Activated CD4-positive, alpha-beta T cell treated with anti-CD3 and anti-CD28 coated beads, Interleukin-2, amount 10 ng/mL, durations not matched to agents 7 days and 5 days (primary cell): ENCODE data around the gene GALNT10. TPM values are rescaled to one million over a fixed set of nuclear protein-coding genes. Genes with fewer than 3 reads are reported as not detected.

Experiments
- CTCF ChIA-PET: fragments of 350-600 bp; sonication (Branson Sonifier 250); formaldehyde crosslinking; loops from one replicate; lab custom pipeline; 2021; ENCODE audit warnings: antibody characterized with exemption; lab: Charles Lee
- POLR2A ChIA-PET: fragments of 350-600 bp; sonication (Branson Sonifier 250); formaldehyde crosslinking; loops from one replicate; lab custom pipeline; 2021; ENCODE audit warnings: antibody characterized with exemption; lab: Charles Lee
- DNase-seq: peaks from one replicate; pipeline ENCODE4 v3.0.0-alpha.2; 2020
- H3K27ac Mint-ChIP-seq: one replicate; pipeline ENCODE4 v1.8.0; 2021; ENCODE audit warnings: mild to moderate bottlenecking, moderate library complexity, mixed read lengths
- H3K27me3 Mint-ChIP-seq: one replicate; pipeline ENCODE4 v1.8.0; 2021; ENCODE audit warnings: mixed read lengths
- H3K36me3 Mint-ChIP-seq: one replicate; pipeline ENCODE4 v1.8.0; 2021; ENCODE audit warnings: low read depth, mixed read lengths
- H3K4me1 Mint-ChIP-seq: one replicate; pipeline ENCODE4 v1.8.0; 2021; ENCODE audit warnings: mixed read lengths
- H3K4me3 Mint-ChIP-seq: one replicate; pipeline ENCODE4 v1.8.0; 2021; ENCODE audit warnings: mild to moderate bottlenecking, moderate library complexity, mixed read lengths
- H3K9me3 Mint-ChIP-seq: one replicate; pipeline ENCODE4 v1.8.0; 2021; ENCODE audit warnings: mixed read lengths
- total RNA-seq, 2 experiments: library from RNA; stranded (reverse); gene quantifications; one replicate each; pipeline ENCODE4 v1.2.3, GENCODE V29; 2021

GALNT10 gene
- total RNA-seq, 2 experiments from 2014 or later: 44.2 to 47.2 TPM

DNA sequence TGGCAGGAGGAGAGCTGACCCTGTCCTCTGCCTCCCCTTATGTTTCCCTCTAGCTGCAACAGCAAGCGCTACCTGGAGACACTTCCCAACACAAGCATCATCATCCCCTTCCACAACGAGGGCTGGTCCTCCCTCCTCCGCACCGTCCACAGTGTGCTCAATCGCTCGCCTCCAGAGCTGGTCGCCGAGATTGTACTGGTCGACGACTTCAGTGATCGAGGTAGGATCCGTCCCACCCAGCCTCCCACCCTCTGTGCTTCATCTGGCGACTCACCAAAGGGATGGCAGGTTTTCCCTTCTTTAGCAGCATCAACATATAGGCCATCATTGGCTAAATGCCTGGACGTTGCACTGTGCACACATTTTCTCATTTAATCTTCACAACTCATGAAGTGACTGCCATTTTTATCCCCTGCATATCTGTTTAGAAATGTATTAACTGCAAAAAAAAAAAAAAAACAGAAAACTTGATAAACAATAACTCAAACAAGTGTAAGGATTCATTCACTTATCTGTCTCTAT lies 139.0 kb downstream of the GALNT10 start:
- ChIA-PET POLR2A (no interaction called here), CTCF (no interaction called here)
- H3K27me3 Mint-ChIP-seq: no peaks in the 10 kb centered on the region
- H3K27ac Mint-ChIP-seq: no peak overlapping the region
- peaks cover 7% of the 10 kb centered on the region for H3K36me3 Mint-ChIP-seq
- DNase-seq: no peak
- no peaks in the 10 kb centered on the region for H3K9me3 Mint-ChIP-seq
- H3K4me3 Mint-ChIP-seq: no peak overlapping the region
- H3K4me1 Mint-ChIP-seq: no peaks in the 10 kb centered on the region

DNA sequence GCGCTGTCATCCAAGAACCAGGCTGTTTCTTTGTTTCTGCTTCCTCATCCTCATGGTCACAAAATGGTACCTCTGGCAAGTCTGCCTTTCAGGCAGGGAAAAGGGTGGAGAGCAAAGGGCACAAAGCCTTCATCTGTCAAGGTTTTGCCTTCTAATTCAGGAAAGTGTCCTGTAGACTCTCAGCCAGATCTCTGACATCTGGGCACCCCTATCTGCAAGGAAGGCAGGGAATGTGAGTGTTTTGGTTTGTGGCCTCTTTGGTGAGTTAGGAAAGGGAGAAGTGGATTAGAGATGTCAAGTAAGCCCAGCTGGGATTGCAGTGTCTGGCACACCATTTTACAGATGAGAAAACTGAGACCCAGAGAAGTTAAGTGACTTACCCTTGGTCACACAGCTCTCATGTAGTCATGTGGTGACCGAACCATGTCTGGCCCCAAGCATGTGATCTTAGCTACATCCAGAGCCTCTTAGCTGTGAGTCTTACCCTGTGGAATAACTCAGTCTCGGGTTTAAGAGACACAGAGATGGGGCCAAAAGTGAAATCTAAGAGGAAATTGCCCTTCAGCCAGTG lies 139.6 kb downstream of the GALNT10 start:
- Mint-ChIP-seq H3K4me3 (no peak overlapping the region), H3K27me3 (no peaks in the 10 kb centered on the region), H3K4me1 (no peaks in the 10 kb centered on the region), H3K27ac (no peak overlapping the region), H3K36me3 (peaks cover 7% of the 10 kb centered on the region), H3K9me3 (no peaks in the 10 kb centered on the region)
- ChIA-PET CTCF (no interaction called here), POLR2A (no interaction called here)
- no peak for DNase-seq

DNA sequence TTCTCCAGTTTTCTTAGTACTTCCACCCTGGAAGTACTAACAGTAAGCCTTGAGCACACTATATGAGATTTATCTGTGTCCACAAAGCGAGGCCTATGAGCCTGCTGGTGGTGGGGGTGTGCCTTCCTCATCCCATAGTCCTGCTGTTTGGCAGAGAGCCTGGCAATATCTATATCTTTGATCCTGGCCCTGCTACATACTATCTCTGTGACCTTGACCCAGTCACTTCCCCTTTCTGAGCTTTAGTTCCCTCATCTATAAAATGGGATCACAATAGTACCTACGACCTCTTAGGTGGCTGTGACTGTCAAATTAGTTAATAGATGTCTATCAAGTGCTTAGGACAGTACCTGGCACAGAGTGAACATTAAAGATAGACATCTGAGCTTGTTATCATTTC lies 140.7 kb downstream of the GALNT10 start:
- H3K4me3 Mint-ChIP-seq: no peak overlapping the region
- peaks cover 13% of the 10 kb centered on the region for H3K36me3 Mint-ChIP-seq
- H3K9me3 Mint-ChIP-seq: no peaks in the 10 kb centered on the region
- DNase-seq: no peak
- POLR2A ChIA-PET: no interaction called here
- no peaks in the 10 kb centered on the region for H3K4me1 Mint-ChIP-seq
- peak overlapping the region; percentile 5 for H3K27ac Mint-ChIP-seq
- CTCF ChIA-PET: interaction anchor here (1.1 kb wide), 1 partner anchor 17 kb away, joined by 3 read pairs; no protein-coding TSS in a partner anchor
- H3K27me3 Mint-ChIP-seq: no peaks in the 10 kb centered on the region

DNA sequence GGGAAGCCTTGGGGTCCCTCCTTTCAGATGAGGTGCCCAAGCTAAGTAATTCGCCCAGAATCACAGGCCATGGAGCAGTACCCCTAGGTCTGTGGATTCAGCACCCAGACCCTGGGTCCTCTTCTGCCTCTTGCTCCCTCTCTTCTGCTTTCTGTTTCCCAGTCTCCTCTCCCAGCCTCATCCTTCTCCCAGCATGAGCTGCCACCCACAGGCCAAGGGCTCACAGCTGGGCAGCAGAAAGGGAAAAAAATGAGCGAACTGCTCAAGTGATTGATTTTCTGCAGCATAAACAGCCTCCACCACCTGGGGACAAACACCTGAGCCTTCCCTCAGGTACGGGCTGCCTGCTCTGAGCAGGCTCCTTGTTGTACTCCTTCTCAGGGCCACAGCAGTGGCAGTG lies 141.4 kb downstream of the GALNT10 start:
- CTCF ChIA-PET: interaction anchor here (1.1 kb wide), 1 partner anchor 16 kb away, joined by 3 read pairs; no protein-coding TSS in a partner anchor

DNA sequence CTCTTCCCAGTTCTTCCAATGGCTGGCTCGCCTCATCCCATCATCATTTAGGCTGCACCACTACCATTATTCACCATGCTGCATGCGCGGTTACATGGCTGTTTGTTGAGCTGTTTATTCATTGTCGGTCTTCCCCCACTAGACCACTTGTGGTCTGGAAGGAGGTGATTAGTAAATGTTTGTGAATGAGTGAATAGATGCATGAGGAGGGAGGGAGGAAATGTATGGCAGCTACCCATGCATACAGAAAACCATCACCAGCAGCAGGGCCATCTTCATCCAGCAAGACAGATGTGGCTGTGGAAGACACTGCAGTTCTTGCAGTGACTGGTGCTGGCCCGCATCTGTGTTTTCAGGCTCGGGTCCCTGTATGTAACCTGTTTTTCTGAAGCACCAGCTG lies 141.9 kb downstream of the GALNT10 start:
- Mint-ChIP-seq H3K4me1 (no peaks in the 10 kb centered on the region), H3K4me3 (no peak overlapping the region), H3K9me3 (no peaks in the 10 kb centered on the region), H3K36me3 (peaks cover 18% of the 10 kb centered on the region), H3K27ac (no peak overlapping the region), H3K27me3 (no peaks in the 10 kb centered on the region)
- DNase-seq: no peak
- ChIA-PET POLR2A (no interaction called here), CTCF (no interaction called here)

More for the DNA sequence above, 141.4 kb downstream of the GALNT10 start:
- Mint-ChIP-seq H3K27me3 (no peaks in the 10 kb centered on the region), H3K4me1 (no peaks in the 10 kb centered on the region), H3K9me3 (no peaks in the 10 kb centered on the region), H3K4me3 (no peak overlapping the region), H3K36me3 (peaks cover 16% of the 10 kb centered on the region), H3K27ac (no peak overlapping the region)
- POLR2A ChIA-PET: no interaction called here
- no peak for DNase-seq

DNA sequence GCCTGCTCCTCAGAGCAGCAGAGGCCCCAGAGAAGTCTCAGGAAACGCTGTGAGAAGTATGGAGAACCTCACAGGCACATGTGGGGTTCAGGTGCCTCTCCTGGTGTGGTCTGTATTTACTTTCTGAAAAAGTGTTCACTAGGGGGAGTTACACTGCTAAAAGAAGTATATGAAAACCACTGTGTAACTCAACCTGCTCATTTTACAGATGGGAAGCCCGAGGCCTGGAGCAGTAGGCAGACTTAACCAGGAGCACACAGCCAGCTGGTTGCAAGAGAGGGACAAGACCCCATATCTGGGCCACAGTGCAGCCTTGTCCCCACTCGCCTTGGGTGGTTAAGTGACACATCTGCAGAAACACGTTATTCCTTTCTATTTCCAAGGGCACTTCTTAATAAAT lies 142.5 kb downstream of the GALNT10 start:
- ChIA-PET CTCF (no interaction called here), POLR2A (no interaction called here)
- H3K9me3 Mint-ChIP-seq: no peaks in the 10 kb centered on the region
- H3K27me3 Mint-ChIP-seq: no peaks in the 10 kb centered on the region
- no peak overlapping the region for H3K4me3 Mint-ChIP-seq
- no peak for DNase-seq
- no peak overlapping the region for H3K27ac Mint-ChIP-seq
- H3K4me1 Mint-ChIP-seq: no peaks in the 10 kb centered on the region
- peaks cover 24% of the 10 kb centered on the region for H3K36me3 Mint-ChIP-seq

DNA sequence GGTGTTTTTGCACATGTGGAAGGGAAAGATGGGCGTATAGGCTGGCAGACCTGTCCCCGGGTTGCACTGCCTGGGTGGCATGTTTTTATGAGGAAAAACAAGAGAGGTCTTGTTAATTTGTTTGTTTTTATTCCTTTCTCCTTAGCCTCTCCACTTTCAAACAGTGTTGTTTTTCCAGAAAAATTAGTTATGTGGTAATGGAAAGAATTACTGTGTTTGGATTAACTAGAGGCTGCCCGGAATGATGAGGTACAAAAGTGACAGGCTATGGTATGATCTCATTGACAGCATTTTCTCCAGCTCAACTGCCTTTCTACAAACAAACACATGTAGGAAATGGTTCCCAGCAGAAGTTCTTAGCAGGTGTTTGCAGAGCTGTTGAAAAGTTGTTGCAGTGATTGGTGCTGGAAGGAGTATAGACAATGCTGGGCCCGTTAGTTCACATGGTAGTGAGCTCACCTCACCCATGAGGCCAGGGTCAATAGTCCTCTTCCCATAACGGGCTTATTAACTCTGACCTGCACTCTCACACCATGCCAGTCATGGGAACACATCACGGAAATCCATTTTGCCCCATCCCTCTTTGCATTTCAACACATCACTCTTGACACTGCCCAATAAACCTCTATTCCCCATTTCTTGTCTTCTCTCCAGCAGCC lies 144.0 kb downstream of the GALNT10 start:
- CTCF ChIA-PET: interaction anchor here (1.2 to 1.5 kb wide), 2 partner anchors 10 to 14 kb away, joined by 3 read pairs; no protein-coding TSS in a partner anchor

DNA sequence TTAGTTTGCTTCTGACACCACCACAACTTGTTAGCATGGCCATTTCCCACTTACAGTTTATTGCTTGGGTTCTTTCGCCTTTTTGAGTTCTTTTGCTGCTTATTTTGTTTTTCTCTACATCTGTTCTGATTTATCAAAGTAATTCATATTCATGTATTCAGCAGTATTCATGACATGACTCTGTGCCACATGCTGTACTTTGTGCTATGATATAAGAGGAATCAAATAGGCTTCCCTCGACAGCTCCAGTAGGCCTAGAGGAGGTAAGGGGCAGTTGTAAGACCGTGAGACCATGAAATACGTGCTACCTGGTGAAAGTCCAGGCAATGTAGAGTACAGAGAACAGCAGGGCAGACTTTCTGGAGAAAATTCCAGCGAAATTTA lies 144.5 kb downstream of the GALNT10 start:
- H3K4me1 Mint-ChIP-seq: no peaks in the 10 kb centered on the region
- no peak for DNase-seq
- ChIA-PET POLR2A (no interaction called here), CTCF (interaction anchor here (1.5 kb wide), 1 partner anchor 10 kb away, joined by 3 read pairs; no protein-coding TSS in a partner anchor)
- H3K27ac Mint-ChIP-seq: no peak overlapping the region
- H3K36me3 Mint-ChIP-seq: peaks cover 31% of the 10 kb centered on the region
- H3K27me3 Mint-ChIP-seq: no peaks in the 10 kb centered on the region
- H3K4me3 Mint-ChIP-seq: no peak overlapping the region
- no peaks in the 10 kb centered on the region for H3K9me3 Mint-ChIP-seq

More for the DNA sequence above, 144.0 kb downstream of the GALNT10 start:
- Mint-ChIP-seq H3K9me3 (no peaks in the 10 kb centered on the region), H3K4me3 (no peak overlapping the region), H3K27me3 (no peaks in the 10 kb centered on the region), H3K36me3 (peaks cover 31% of the 10 kb centered on the region), H3K4me1 (no peaks in the 10 kb centered on the region), H3K27ac (no peak overlapping the region)
- POLR2A ChIA-PET: interaction anchor here (0.6 kb wide), 1 partner anchor 145 kb away, joined by 3 read pairs; no protein-coding TSS in a partner anchor
- DNase-seq: no peak

DNA sequence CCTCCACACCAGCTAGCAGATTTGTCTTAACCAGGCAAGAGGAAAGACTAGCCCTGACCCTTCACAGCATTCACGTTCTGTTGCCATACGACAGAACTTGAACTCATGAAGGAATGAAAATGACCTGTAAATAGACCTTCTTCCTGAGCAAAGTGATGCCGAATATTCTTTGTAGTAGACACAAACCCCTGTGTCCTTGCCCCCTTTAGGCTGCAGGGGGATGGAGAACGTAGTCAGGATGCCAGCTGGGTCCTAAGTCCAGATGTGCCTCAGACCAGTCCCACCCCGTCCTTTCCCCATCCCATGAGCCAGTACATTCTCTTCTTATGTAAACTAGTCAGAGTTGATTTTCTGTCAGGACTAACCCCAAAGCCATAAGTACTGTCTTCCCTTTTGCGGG lies 151.1 kb downstream of the GALNT10 start:
- no peak for DNase-seq
- Mint-ChIP-seq H3K4me3 (no peak overlapping the region), H3K9me3 (no peaks in the 10 kb centered on the region), H3K27me3 (no peaks in the 10 kb centered on the region), H3K4me1 (no peaks in the 10 kb centered on the region), H3K36me3 (peaks cover 19% of the 10 kb centered on the region), H3K27ac (no peak overlapping the region)
- POLR2A ChIA-PET: no interaction called here
- CTCF ChIA-PET: interaction anchor here (0.9 kb wide), 1 partner anchor 269 kb away, joined by 4 read pairs; no protein-coding TSS in a partner anchor

DNA sequence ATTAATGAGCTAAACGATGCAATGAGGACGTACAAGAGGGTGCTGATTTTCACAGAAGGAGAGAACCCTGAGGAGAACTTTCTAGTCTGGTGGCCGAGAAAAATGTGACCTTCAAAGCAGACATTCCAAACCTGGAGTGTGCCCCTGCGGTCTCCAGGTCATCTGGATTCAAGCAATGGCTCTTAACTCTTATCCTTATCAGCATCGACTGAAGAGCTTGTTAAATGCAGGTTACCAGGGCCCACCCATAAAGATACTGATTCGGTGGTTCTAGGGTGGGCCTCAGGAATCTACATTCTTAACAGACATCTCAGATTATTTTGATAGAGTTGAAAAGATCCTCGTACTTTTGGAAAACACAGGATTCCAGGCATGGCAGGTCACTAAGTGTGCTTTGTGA lies 151.7 kb downstream of the GALNT10 start:
- Mint-ChIP-seq H3K4me1 (no peaks in the 10 kb centered on the region), H3K9me3 (no peaks in the 10 kb centered on the region), H3K36me3 (peaks cover 19% of the 10 kb centered on the region), H3K27ac (no peak overlapping the region), H3K4me3 (no peak overlapping the region), H3K27me3 (no peaks in the 10 kb centered on the region)
- POLR2A ChIA-PET: no interaction called here
- no peak for DNase-seq
- CTCF ChIA-PET: interaction anchor here (0.9 kb wide), 1 partner anchor 269 kb away, joined by 4 read pairs; no protein-coding TSS in a partner anchor

DNA sequence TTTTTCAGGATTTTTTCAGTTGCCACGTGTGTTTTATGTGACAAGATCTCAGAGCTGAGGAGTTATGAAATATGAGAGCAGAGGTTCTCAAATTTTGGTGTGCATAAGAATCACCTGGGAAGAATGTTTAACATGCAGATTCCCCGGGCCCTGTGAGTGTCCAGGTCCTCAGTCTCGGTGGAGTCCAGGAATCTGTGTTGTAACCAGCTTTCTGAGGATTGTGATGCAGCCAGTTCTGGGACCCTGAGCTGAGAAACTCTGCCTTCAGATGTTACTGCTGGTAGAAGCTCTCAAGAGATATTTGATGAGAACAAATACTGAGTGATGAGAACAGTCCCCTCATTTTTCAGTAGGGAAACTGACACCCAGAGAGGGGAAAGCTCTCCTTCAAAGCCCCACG lies 152.4 kb downstream of the GALNT10 start:
- H3K36me3 Mint-ChIP-seq: peaks cover 12% of the 10 kb centered on the region
- DNase-seq: no peak
- H3K27me3 Mint-ChIP-seq: no peaks in the 10 kb centered on the region
- POLR2A ChIA-PET: no interaction called here
- CTCF ChIA-PET: no interaction called here
- H3K4me3 Mint-ChIP-seq: no peak overlapping the region
- H3K4me1 Mint-ChIP-seq: no peaks in the 10 kb centered on the region
- H3K27ac Mint-ChIP-seq: no peak overlapping the region
- no peaks in the 10 kb centered on the region for H3K9me3 Mint-ChIP-seq

DNA sequence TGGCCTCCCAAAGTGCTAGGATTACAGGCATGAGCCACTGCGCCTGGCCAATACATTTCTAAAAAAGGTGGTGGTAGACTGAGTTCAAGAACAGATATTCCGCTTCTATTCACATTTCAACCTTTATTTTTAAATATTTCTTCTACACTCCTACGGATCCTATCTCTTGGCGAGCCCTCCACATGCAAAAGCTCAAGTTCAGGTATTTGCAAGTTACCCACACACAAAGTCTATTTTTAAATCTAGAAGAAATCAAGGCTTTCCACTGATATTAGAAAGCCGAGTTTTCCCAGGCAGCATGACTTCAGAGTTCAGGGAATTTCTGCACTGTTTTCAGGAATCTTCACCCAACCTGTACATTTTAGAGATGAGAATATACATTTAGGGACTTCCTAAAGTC lies 153.9 kb downstream of the GALNT10 start:
- ChIA-PET CTCF (interaction anchor here (1.3 kb wide), 1 partner anchor 10 kb away, joined by 3 read pairs; no protein-coding TSS in a partner anchor), POLR2A (no interaction called here)
- H3K9me3 Mint-ChIP-seq: no peaks in the 10 kb centered on the region
- H3K27ac Mint-ChIP-seq: no peak overlapping the region
- DNase-seq: no peak
- no peaks in the 10 kb centered on the region for H3K4me1 Mint-ChIP-seq
- no peak overlapping the region for H3K4me3 Mint-ChIP-seq
- no peaks in the 10 kb centered on the region for H3K27me3 Mint-ChIP-seq
- peaks cover 4% of the 10 kb centered on the region for H3K36me3 Mint-ChIP-seq
